DMS114 treated with DMSO at 0.1 percent for 48 hours (cell line): ENCODE results near the gene CCNQ.

Source experiments
- DNase-seq: peaks from one replicate; lab custom pipeline; 2025; ENCODE audit not compliant: unreplicated experiment; lab: John Stamatoyannopoulos, UW

The CCNQ gene

DNA sequence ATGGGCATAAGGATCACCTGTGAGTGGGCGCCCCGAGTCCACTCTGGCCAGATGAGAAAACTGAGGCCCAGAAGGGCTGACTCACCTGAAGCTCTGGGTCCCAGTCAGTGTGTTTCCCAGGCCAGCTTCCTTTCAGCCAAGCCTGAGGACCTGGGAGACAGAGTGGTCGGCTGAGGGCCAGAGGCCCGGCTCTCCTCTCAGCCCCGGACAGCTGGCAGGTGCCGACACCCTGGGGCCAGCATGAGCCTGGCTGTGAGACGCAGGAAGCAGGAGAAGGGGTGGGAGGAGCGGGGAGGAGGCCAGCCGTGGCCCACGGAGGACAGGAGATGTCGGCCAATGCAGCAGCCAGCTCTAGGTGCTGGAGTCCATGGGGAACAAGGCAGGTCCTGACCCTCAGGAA is 52.6 kb downstream of the CCNQ start:
- no peak for DNase-seq

DNA sequence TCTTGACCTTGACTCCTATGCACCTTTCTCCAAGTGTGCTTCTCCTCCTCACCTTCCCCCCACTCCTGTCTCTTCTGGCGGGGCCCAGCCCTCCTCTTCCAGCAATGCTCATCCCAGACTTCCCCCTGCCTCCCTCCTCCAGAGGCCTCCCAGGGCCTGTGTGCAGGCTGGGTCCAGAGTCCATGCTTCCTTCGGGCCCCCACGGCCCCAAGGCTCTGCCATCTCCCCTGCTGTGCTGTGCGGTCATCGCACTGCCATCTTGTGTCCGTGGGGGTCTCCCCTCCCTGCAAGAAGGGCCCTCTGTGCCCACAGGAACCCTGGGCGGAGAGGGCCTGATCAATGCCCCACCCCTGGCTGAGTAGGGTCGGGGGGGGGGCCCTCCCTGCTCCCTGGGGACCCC is 54.2 kb downstream of the CCNQ start:
- no peak for DNase-seq

DNA sequence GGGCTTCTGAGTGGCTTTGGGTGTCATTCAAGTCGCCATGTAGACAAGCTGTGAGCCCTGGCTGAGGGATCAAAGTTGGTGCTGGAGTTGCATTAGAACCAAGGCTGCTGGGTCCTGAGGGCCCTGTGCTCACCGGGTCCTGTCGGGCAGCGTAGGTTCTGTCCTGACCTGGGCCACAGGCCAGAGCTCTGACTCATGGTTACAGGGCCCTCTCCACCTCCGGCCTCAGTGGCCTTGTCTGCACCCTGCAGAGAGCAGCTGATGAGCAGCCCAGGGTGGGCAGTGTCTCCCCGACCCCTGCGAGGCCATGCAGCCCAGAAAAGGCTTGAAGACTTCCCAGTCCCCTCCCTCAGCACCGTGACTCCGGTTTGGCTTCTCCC is 59.0 kb downstream of the CCNQ start:
- DNase-seq, result no peak

DNA sequence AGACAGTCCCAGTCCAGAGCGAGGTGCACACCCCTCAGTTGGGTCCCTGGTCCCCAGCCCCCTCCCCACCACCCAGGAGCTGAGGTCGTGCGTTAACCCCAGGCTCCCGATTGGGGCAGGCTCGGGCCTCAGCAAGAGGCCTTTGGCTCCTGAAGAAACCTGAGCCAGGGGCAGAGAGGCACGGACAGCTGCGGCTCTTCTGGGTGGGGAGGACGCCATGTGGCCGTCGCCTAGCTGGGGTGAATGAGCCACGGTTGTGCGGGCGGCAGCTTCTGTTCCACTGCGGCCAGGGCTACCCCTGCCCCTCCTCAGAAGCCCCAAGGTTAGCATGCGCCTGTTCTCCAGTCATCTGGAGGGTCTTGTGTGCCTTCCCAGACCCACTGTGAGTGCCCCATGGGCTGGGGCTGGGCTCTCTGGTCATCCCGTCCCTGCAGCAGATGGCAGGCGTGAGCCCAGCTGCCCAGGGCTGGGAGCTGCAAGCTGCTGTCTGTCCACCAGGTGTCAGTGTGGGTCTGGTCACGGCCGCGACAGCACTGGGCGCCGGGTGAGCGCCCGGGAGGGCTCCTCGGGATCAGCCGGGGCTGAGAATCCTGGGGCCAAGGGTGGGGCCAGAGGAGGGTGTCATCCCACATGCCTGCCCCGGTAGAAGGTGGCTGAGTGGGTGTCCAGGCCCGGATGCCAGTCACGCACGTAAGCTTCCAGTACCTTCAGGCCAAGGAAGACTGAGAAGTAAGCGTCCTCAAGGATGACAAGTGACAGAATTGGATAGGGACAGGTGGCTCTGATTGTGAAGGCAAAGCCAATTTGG is 59.6 kb downstream of the CCNQ start:
- DNase-seq, result no peak

DNA sequence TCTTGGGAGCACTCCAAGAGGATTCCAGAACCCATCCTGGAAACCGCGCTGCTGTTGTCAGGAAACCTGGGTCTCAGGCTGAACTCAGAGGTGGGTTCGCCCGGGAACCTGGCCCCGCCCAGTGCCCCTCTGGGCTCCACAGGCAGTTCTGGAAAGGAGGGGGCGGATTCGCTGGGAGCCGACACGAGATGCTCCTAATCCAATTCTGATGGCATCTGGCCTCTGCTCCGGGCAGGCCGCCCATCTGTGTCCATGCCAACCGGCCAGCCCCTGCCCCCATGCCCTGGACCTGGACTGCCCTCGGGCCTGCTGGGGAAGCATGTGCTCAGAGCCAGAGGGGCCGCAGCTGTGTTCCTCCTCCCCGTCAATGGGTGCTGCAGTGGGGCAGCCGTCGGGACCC is 60.5 kb downstream of the CCNQ start:
- no peak for DNase-seq
